Neuron (in vitro differentiated cells): Measurements from ENCODE around the gene SMCO3.

ENCODE experiments used
- H2AFZ ChIP-seq: one replicate; pipeline ENCODE4 v1.6.1; 2013; ENCODE audit warnings: low read depth, mild to moderate bottlenecking, inconsistent platforms, low read length, moderate library complexity
- H3K27me3 ChIP-seq: one replicate; pipeline ENCODE4 v1.6.1; 2013; ENCODE audit warnings: low read length; ENCODE audit not compliant: insufficient read depth
- H3K36me3 ChIP-seq: one replicate; pipeline ENCODE4 v1.6.1; 2013; ENCODE audit warnings: low read length; ENCODE audit not compliant: insufficient read depth
- H3K4me1 ChIP-seq: one replicate; pipeline ENCODE4 v1.6.1; 2013; ENCODE audit warnings: low read length; ENCODE audit not compliant: insufficient read depth
- H3K4me3 ChIP-seq: 2 replicates; pipeline ENCODE4 v1.5.1; 2013; ENCODE audit warnings: mild to moderate bottlenecking, low read length, moderate library complexity
- H3K9me3 ChIP-seq: one replicate; pipeline ENCODE4 v1.6.1; 2013; ENCODE audit warnings: low read length

SMCO3 gene

GRCh38 chr12:14811486-14811885, 2.5 kb downstream of the SMCO3 start:
- Histone ChIP-seq H3K36me3 (peaks cover 3% of the 10 kb centered on the region), H3K9me3 (no peaks in the 10 kb centered on the region), H3K4me3 (no peak overlapping the region), H3K4me1 (peaks cover 6% of the 10 kb centered on the region), H3K27me3 (no peaks in the 10 kb centered on the region), H2AFZ (no peak overlapping the region)

GRCh38 chr12:14810953-14811483, 3.0 kb downstream of the SMCO3 start:
- Histone ChIP-seq H3K9me3 (no peaks in the 10 kb centered on the region), H3K4me1 (peaks cover 6% of the 10 kb centered on the region), H3K36me3 (peaks cover 5% of the 10 kb centered on the region), H3K27me3 (no peaks in the 10 kb centered on the region), H2AFZ (no peak overlapping the region), H3K4me3 (no peak overlapping the region)

DNA sequence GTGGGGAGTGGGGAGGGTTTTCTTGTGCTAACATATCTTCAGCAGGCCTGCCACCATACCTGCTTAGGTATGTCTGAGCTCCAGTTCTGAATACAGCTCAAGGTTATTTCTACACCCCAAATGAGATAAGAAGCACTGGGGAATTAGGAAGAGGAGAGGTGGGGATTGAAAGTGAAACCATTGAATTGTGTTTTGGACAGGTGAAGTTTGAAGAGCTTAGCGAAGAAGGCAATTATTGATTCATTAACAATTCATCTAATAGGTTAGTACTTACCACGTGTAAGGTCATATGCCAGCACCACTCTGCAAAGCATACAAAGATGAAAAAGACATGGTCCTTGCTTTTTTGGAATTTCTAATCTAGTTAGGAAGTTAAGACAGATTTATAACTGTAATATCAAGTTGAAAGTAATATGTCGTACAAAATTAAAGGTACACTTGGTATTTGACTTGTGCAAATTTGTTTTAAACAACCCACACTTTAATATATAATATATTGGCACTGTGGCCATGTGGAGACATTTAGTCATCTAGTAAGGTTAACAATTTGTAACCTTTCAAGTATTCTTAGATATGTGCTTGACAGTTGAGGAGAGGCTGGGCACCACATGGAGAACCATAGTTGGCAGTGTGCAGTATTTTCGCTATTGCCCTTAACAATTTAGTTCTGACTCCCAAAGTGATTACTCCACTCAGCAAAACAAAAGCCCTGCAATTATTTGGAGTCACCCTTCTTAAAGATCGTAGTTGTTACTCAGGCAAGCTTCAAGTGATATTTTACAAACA, 3.6 kb downstream of the SMCO3 start:
- Histone ChIP-seq H3K27me3 (no peaks in the 10 kb centered on the region), H3K4me3 (no peak overlapping the region), H3K4me1 (peaks cover 6% of the 10 kb centered on the region), H3K36me3 (peaks cover 6% of the 10 kb centered on the region), H2AFZ (no peak overlapping the region), H3K9me3 (no peaks in the 10 kb centered on the region)

GRCh38 chr12:14803830-14804160, 10.2 kb downstream of the SMCO3 start:
- H3K27me3 ChIP-seq = no peaks in the 10 kb centered on the region
- H3K4me3 ChIP-seq = peak overlapping the region; percentile 89
- H3K9me3 ChIP-seq = no peaks in the 10 kb centered on the region
- H3K4me1 ChIP-seq = peaks cover 19% of the 10 kb centered on the region
- peak overlapping the region; percentile 62 for H2AFZ ChIP-seq
- peaks cover 7% of the 10 kb centered on the region for H3K36me3 ChIP-seq

DNA sequence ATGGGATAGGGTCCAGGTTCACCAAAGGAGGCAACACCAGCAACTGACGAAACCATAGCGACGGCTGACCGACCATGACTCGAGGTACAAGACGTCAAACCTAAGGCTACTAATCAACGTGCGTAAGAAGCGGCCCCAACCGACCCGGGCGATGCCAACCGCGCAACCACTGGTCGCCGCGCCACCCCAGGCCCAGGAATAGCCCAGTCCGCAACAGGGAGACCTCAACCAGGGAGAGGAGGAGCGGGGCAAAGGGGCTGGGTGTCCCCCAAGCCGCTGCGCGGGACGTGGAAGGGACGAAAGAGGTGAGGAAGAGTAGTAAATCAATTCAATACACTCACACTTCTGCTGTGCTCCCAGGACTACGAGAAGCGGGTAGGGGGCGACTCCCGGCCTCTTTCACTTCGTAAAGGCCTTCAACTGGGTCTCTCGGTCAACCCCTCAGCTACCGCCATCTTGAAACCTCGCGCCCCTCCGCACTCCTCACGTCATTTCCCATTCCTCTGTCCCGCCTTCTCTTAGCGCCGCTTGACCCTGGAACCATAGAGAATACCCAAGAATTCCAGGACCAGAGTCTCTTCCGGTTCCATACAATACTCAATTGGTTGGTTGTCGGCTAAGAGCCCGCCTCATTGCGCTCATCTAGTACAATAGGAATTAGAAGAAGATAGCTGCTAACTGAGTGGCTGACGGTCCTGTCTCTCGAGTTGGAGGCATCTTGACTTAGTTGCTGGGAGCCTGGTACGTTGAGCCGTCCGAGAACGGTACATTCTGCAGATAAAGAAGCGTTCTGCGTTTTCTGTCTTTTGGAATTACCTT, 10.8 kb downstream of the SMCO3 start, which contains the start of the genes C12orf60 and WBP11:
Gene C12orf60 (plus strand): TSS at position 660 of the 819 bp plus-strand sequence. CDS start 19,266 bp downstream, outside the sequence.
Gene WBP11 (minus strand): TSS at position 468 of the 819 bp plus-strand sequence. CDS start 2,095 bp downstream, outside the sequence.
- no peaks in the 10 kb centered on the region for H3K27me3 ChIP-seq
- H3K4me3 ChIP-seq = peak within 1 kb of the TSS; percentile 89
- H2AFZ ChIP-seq = peak within 1 kb of the TSS; percentile 62
- no peaks in the 10 kb centered on the region for H3K9me3 ChIP-seq
- H3K36me3 ChIP-seq = peaks cover 13% of the 10 kb centered on the region
- H3K4me1 ChIP-seq = peaks cover 19% of the 10 kb centered on the region

DNA sequence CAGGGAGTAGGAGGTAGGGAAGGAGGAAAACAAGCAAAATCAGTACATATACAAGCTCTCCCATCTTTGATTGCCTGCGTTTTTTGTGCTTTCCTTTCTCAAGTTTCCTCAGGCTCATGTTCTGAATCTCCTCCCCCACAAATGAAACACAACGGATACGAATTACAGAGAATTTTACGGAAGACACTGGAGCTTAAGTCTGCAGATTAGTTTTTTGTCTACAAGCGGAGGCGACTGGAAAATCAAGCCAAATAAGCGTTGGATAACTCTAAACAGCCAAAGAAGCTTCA, 11.3 kb downstream of the SMCO3 start:
- peaks cover 19% of the 10 kb centered on the region for H3K36me3 ChIP-seq
- peaks cover 19% of the 10 kb centered on the region for H3K4me1 ChIP-seq
- no peaks in the 10 kb centered on the region for H3K9me3 ChIP-seq
- H2AFZ ChIP-seq = no peak overlapping the region
- peak overlapping the region; percentile 89 for H3K4me3 ChIP-seq
- H3K27me3 ChIP-seq = no peaks in the 10 kb centered on the region

- H3K27me3 ChIP-seq = no peaks in the 10 kb centered on the region
- peak overlapping the region; percentile 89 for H3K4me3 ChIP-seq
- peaks cover 23% of the 10 kb centered on the region for H3K36me3 ChIP-seq
- no peaks in the 10 kb centered on the region for H3K9me3 ChIP-seq
- H3K4me1 ChIP-seq = peaks cover 19% of the 10 kb centered on the region
- no peak overlapping the region for H2AFZ ChIP-seq
Measured at GRCh38 chr12:14802247-14802646, 11.7 kb downstream of the SMCO3 start.

- no peaks in the 10 kb centered on the region for H3K9me3 ChIP-seq
- H3K27me3 ChIP-seq = no peaks in the 10 kb centered on the region
- H2AFZ ChIP-seq = no peak overlapping the region
- H3K36me3 ChIP-seq = peaks cover 89% of the 10 kb centered on the region
- H3K4me3 ChIP-seq = no peak overlapping the region
- no peaks in the 10 kb centered on the region for H3K4me1 ChIP-seq
Measured at GRCh38 chr12:14795028-14795448, 18.9 kb downstream of the SMCO3 start.

GRCh38 chr12:14785568-14785967, 28.4 kb downstream of the SMCO3 start:
- Histone ChIP-seq H3K9me3 (no peaks in the 10 kb centered on the region), H3K4me1 (no peaks in the 10 kb centered on the region), H3K27me3 (no peaks in the 10 kb centered on the region), H2AFZ (no peak overlapping the region), H3K36me3 (peaks cover 50% of the 10 kb centered on the region), H3K4me3 (no peak overlapping the region)

DNA sequence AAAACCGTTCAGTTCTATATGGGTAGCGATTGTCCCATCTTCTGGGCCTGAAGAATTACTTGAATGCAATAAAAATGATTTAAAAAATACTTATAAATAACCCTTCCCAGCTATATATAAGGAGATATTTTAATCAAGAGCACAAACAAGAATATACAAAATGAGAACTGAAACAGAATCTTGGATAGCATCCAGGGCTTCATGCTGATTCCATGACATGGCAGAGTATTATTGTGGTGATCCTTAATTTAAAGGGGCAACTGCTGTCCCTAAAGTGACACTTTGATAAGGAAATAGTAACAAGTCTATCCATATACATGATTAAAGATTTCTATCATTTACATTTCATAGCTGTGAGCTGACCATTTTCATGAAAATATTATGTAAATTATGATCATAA, 29.5 kb downstream of the SMCO3 start:
- H3K9me3 ChIP-seq = no peaks in the 10 kb centered on the region
- no peaks in the 10 kb centered on the region for H3K27me3 ChIP-seq
- no peak overlapping the region for H2AFZ ChIP-seq
- peaks cover 39% of the 10 kb centered on the region for H3K36me3 ChIP-seq
- no peak overlapping the region for H3K4me3 ChIP-seq
- H3K4me1 ChIP-seq = peaks cover 3% of the 10 kb centered on the region

GRCh38 chr12:14782756-14783155, 31.2 kb downstream of the SMCO3 start:
- Histone ChIP-seq H3K4me1 (peaks cover 3% of the 10 kb centered on the region), H3K27me3 (no peaks in the 10 kb centered on the region), H3K9me3 (no peaks in the 10 kb centered on the region), H3K36me3 (peaks cover 26% of the 10 kb centered on the region), H2AFZ (no peak overlapping the region), H3K4me3 (no peak overlapping the region)

GRCh38 chr12:14781563-14781962, 32.4 kb downstream of the SMCO3 start:
- H3K4me3 ChIP-seq = no peak overlapping the region
- H2AFZ ChIP-seq = no peak overlapping the region
- peaks cover 14% of the 10 kb centered on the region for H3K4me1 ChIP-seq
- H3K9me3 ChIP-seq = no peaks in the 10 kb centered on the region
- H3K27me3 ChIP-seq = no peaks in the 10 kb centered on the region
- peaks cover 15% of the 10 kb centered on the region for H3K36me3 ChIP-seq

DNA sequence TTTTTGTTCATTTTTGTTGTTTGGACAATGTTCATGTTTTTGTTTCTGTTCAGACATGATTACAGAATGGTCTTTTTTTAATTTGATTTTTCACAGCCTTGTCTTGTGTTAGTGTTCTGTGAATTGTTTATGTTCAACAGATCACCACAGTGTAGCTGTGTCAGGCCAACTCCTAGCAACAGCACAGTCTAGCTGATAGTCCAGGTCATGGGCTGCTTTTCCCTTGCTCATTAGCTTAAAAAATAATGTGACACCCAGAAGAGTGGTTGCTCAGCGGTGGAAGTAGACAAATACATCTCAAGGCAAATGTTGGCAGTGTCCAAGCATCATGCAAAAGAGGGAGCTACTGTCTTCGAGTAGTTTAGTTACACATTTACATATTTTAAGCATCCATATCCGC, 33.1 kb downstream of the SMCO3 start:
- Histone ChIP-seq H3K27me3 (no peaks in the 10 kb centered on the region), H3K4me1 (peaks cover 14% of the 10 kb centered on the region), H3K36me3 (peaks cover 11% of the 10 kb centered on the region), H3K9me3 (no peaks in the 10 kb centered on the region), H3K4me3 (no peak overlapping the region), H2AFZ (no peak overlapping the region)
